Measurements from ENCODE around the gene PDXK.
A peak's percentile ranks its signal among the peaks of the same experiment; 100 is the strongest.

The PDXK gene

GRCh38 chr21:43764576-43765495, 45.9 kb downstream of the PDXK start:
- no peak for DNase-seq (ENCODE audit: low spot score)

DNA sequence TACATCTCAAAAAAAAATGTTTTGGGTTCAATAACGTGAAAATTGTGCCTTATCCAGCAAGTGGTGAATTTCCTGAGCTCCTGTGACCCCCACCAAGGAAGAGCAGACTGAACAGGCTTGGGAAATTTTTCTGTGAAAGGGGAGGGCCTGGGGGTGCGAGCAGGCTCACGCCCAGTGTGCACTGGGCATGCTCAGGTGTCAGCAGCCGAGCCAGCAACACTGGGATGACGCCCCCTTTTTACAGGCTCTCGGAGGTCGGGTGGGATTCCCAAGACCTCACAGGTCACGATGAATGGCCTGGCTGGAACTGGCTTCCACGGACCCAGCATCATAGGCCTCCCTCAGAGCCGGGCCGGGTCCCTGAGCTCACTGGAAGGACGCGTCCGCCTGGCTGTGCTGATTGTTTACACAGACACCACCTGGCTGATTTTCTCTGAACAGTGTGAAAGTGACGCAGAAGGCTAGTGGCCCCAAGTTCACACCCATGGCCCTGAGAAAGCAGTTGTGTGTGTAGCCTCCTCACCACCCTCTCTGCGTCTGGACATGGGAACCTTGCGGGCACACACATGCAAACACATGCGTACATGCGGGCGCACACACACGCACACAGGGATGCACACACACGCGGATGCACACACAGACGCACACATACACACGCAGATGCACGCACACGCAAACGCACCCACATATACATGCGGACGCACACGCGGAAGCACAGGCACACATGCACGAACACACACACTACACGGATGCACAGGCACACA, 48.0 kb downstream of the PDXK start:
- DNase-seq (ENCODE audit: low spot score) = no peak

DNA sequence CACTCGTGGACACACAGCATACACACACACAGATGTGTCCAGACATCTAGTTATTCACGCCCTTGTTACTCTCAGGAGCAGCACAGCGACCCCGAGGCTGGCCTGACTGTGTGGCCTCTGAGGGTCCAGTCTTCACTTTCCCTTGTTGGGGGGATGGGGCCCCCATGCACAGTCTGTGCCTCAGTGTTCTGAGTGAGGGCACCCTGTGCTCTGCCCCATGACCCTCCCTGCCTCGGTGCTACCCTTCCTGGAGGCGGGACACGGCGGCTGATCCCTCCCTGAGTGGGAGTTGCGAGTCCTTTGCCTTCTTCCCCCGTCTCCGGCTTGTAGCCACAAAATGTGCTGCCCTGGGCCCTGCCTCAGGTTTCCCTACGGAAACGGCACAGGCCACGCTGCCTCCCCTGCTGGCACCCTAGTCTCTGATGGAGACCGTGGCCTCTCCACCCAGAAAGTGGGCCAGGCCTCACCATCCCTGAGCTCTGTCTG, 48.6 kb downstream of the PDXK start:
- no peak for DNase-seq (ENCODE audit: low spot score)

DNA sequence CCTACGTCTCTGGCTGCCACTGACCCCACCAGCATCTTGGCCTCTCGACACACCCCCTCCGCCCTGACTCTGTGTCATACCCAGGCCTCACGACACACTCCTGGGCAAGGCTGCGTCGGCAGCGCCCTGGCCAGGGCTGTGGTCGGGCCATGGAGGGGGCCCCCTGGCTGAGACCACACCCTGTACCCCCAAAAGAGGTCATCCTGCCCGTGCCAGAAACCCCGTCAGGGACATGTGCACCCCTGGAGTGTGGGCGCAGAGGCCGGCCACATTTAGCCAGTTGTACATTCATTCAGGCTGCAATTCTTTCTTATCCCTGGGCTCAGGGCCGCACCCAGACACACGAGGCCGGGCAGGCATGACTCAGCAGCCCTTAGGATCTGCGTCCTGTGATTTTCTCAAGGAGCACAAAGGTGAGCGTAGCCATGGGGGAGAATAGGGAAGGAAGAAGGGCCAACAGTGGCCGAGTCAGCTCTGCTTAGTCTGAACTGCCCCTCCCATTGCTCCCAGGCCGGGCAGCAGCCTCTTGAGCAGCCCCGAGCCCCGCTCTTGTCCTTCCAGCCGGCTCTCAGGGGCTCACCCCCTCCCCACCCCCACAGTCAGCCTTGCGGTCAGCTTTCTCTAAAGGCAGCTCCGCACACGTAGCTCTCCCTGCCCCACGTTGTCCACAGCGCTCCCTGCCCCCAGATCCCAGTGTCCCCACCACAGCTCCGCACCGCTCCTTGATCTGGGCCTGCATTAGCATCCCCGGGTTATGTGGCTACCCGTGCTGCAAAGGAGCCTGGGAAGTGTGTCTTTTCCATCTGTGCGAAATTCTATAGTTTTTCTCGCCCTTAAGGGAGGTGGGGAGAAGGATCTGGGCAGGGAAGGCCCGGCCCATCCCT, 49.3 kb downstream of the PDXK start:
- DNase-seq (ENCODE audit: low spot score) = peak; percentile 34

DNA sequence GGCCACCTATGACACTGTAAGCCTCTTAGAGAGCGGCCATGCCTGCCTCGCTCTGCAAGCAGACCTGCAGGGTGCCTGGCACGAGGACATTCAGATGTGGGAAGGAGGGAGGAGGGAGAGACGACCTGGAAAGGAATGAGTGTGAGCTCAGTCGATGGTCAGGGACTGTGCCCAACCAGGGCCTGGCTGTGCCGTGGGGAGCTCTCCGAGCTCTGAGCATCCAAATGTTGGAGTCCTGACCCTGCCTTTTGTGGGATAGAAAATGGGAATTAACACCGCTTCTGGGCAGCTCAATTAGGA, 49.9 kb downstream of the PDXK start:
- no peak for DNase-seq (ENCODE audit: low spot score)

DNA sequence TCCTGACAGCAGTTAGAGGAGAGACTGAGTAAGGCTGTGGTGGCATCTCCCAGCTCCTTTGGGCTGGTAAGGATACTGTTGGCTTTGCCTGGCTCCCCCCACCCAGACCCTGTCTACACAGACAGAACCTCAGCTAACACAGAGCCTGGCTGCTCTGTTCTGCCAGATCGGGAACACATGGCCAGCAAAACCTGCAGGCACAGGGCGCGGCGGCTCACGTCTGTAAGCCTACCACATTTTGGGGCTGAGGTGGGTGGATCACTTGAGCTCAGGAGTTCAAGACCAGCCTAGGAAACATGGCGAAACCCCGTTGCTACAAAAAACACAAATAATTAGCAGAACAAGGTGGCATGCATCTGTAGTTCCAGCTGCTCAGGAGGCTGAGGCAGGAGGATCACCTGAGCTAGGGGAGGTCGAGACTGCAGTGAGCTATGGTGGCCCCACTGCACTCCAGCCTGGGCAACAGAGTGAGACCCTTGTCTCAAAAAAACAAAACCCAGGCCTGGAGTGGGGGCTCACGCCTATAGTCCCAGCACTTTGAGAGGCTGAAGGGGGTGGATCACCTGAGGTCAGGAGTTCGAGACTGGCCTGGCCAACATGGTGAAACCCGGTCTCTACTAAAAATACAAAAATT, 50.5 kb downstream of the PDXK start:
- no peak for DNase-seq (ENCODE audit: low spot score)

DNA sequence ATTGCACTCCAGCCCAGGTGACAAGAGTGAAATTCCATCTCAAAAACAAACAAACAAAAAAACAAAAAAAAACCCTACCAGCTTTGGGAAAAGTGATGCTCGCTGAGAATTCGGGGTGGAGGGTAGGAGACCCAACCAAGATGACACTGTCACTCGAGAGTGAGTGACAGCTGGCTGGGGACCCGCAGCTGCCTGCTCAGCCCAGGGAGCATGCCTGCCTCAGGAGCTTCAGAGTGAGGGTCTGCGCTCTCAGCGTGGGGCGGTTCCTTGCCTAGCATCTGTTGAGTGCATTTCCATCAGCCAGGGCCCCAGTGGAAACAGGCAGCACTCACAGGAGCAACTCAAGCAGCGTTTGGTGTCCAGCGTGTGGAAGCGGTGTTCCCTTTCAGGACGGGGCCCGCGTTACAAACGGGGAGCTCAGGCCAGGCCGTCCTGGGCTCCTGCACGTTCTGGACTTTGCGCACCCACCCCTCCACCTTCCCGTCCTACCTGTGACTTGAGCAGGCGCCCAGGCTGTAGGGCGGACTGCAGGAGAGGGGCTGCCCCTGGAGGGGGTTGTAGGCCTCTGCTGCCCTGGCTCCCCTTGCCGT, 51.2 kb downstream of the PDXK start:
- no peak for DNase-seq (ENCODE audit: low spot score)

GRCh38 chr21:43771199-43771675, 52.3 kb downstream of the PDXK start:
- no peak for DNase-seq (ENCODE audit: low spot score)

DNA sequence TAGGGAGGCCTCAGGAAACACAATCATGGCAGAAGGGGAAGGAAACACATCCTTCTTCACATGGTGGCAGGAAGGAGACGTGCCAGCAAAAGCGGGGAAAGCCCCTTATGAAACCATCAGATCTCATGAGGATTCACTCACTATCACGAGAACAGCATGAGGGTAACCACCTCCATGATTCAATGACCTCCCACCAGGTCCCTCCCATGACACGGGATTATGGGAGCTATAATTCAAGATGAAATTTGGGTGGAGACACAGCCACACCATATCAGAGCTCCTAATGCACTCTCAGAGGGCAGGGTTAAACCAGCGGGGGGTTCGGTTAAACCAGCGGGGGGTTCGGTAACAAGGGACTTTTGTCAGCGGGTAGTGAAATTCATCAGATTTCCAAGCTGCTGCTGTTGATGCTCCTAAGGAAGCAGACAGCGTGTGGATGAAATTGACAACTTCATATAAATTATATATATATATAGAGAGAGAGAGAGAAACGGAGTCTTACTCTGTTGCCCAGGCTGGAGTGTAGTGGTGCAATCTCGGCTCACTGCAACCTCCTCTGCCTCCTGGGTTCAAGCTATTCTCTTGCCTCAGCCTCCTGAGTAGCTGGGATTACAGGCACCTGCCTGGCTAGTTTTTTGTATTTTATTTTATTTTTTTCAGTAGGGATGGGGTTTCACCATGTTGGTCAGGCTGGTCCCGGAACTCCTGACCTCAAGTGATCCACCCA, 52.9 kb downstream of the PDXK start:
- DNase-seq (ENCODE audit: low spot score) = no peak

- DNase-seq (ENCODE audit: low spot score) = no peak
Measured at GRCh38 chr21:43772425-43772821, 53.5 kb downstream of the PDXK start.

DNA sequence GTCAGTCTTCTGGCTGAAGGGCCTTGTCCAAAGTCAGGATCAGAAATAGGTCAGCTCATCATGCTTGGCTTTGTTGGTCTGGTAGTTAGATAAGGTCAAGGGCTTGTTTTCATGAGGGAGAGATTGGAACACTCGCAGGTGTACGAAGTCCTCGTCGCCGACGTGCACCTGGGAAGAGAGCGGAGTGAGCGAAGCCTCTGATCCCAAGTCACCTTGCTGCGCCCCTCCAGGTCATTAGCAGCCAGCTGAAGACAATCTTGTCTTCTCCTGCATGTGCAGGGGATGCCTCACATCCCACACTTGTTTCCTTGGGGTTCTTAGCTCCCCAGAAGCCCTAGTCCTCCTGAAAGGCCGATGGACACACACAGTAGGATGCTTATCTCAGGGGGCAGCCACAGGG, 55.2 kb downstream of the PDXK start:
- DNase-seq (ENCODE audit: low spot score) = no peak

- DNase-seq (ENCODE audit: low spot score) = no peak
Measured at GRCh38 chr21:43775190-43775589, 56.3 kb downstream of the PDXK start.

- peak; percentile 81 for DNase-seq (ENCODE audit: low spot score)
Measured at GRCh38 chr21:43775795-43776430, 57.0 kb downstream of the PDXK start, which contains the start of gene CSTB. Gene CSTB, minus strand, starts transcription at chr21:43776308. Its CDS starts 39 bp downstream, at chr21:43776269.

DNA sequence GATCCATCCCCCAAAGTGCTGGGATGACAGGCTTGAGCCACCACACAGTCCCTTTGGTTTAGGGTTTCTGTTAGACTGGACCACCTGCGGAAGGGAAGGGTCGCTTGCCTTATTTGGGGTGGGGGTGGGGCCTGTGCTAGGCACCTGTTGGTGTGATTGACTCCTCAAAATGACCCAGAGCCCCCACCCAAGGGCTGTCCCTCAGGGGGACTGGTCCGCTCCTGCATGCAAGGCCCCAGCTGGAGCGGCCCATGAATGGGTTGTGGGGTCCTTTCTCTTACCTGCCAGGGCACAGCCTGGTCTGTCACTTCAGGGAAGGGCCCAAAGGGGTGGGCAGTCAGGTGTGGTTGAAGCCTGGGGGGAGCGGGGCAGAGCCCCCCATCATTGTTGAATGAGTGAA, 59.0 kb downstream of the PDXK start:
- DNase-seq (ENCODE audit: low spot score) = no peak

- no peak for DNase-seq (ENCODE audit: low spot score)
Measured at GRCh38 chr21:43778469-43779335, 59.8 kb downstream of the PDXK start.

DNA sequence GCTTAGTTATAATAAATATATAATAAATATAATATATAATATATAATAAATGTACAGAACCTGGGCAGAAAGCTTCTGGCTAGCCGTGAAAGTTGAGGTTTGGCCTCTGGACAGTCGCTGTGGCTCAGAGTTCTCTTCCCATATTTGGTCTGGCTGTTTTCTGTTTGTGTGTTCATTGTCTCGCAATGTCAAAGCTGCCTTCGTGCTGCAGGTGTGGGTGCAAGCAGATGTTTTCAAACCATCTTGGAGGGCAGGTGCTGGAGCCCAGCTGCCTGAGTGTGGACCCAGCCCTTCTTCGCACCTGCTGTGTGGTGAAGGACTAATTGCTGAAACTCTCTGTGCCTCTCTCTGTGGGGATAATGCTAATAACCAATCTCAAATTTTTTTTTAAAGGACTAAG, 60.7 kb downstream of the PDXK start:
- no peak for DNase-seq (ENCODE audit: low spot score)

- DNase-seq (ENCODE audit: low spot score) = no peak
Measured at GRCh38 chr21:43781846-43782245, 62.9 kb downstream of the PDXK start.

DNA sequence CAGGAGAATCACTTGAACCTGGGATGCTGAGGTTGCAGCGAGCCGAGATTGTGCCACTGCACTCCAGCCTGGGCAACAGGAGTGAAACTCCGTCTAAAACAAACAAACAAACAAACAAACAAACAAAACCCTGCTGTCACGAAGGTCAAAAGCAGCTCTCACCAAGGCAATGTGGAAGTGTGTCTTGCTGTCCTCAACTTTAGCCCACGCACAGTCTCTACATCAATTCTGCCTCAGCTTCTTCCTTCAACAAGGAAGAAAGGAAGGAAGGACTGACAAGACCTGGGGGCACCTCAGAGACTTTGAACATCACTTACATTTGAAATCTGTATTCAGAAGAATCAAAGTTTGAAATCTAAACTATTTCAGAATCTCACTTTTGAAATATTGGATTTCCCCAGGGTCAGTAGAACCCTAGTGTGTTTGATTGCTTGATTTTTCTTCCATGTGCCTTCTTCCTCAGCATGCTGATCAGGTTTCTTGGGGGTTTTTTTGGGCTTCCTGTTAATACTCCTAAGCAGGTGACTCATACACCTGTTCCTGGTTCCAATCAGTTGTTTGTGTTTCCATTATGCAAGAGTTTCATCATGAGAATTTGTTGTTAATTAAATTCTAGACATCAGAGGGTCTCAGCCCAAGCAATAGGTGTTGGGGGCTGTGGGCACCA, 63.6 kb downstream of the PDXK start:
- DNase-seq (ENCODE audit: low spot score) = no peak
